Chondrocyte (in vitro differentiated cells): Measurements from ENCODE around the gene OR2AE1. TPM values are rescaled to one million over a fixed set of nuclear protein-coding genes. Genes with fewer than 3 reads are reported as not detected.

Experiments
- DNase-seq: peaks from one replicate; pipeline ENCODE4 v3.0.0; 2021; ENCODE audit warnings: mixed read lengths, low spot score
- H3K27ac Mint-ChIP-seq: one replicate; pipeline ENCODE4 v1.8.0; 2021; ENCODE audit warnings: mild to moderate bottlenecking, moderate library complexity, mixed read lengths; ENCODE audit not compliant: unreplicated experiment
- H3K27me3 Mint-ChIP-seq: 2 replicates; pipeline ENCODE4 v1.8.0; 2021; ENCODE audit warnings: low read depth, mixed read lengths
- H3K36me3 Mint-ChIP-seq: 2 replicates; pipeline ENCODE4 v1.8.0; 2021; ENCODE audit warnings: low read depth, mixed read lengths
- H3K4me1 Mint-ChIP-seq: 2 replicates; pipeline ENCODE4 v1.8.0; 2021; ENCODE audit warnings: low read depth, mild to moderate bottlenecking, mixed read lengths
- H3K4me3 Mint-ChIP-seq: one replicate; pipeline ENCODE4 v1.8.0; 2021; ENCODE audit warnings: mild to moderate bottlenecking, moderate library complexity, mixed read lengths; ENCODE audit not compliant: unreplicated experiment
- H3K9me3 Mint-ChIP-seq: 2 replicates; pipeline ENCODE4 v1.8.0; 2021; ENCODE audit warnings: low read depth, mixed read lengths
- long read RNA-seq: library from polyadenylated mRNA; stranded (forward); transcript quantifications from one replicate; pipeline ENCODE4 v2.0.0, GENCODE V29; 2021
- total RNA-seq: library from RNA; stranded (reverse); gene quantifications from 3 replicates; pipeline ENCODE4 v1.2.1, GENCODE V29; 2021
- TF ChIP-seq, protein P1 (sequence below): fragments of 200-600 bp; sonication (generic); IDR thresholded peaks from 2 replicates; pipeline ENCODE4 v1.5.0; 2021; ENCODE audit warnings: antibody characterized with exemption, mild to moderate bottlenecking, moderate library complexity

The OR2AE1 gene, protein sequence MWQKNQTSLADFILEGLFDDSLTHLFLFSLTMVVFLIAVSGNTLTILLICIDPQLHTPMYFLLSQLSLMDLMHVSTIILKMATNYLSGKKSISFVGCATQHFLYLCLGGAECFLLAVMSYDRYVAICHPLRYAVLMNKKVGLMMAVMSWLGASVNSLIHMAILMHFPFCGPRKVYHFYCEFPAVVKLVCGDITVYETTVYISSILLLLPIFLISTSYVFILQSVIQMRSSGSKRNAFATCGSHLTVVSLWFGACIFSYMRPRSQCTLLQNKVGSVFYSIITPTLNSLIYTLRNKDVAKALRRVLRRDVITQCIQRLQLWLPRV
- 0.39 TPM in 1 of 3 replicates, not detected in the others for total RNA-seq
- long read RNA-seq = 0 reads

DNA sequence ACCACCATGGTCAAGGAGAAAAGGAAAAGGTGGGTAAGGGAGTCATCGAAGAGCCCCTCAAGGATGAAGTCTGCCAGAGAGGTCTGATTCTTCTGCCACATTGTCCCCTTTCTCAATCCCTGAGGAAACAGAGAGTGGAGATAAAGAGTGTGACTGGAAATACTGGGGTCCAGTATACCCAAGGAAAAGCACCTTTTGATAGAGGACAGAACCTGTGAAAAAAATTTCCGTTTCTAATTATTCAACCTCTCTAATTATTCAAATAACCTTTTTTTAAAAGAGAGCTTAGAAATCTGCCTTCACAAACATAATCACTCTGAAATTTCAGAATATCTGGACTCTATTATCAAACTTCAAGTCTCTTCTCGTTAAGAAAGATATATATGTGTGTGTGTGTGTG lies at the start of gene OR2AE1:
Gene OR2AE1, minus strand, starts transcription at position 101 of the 400 bp plus-strand sequence. Its CDS starts 0 bp downstream, at position 101.
- Mint-ChIP-seq H3K36me3 (peaks cover 3% of the 10 kb centered on the region), H3K4me1 (no peaks in the 10 kb centered on the region), H3K27me3 (peaks cover 8% of the 10 kb centered on the region), H3K4me3 (no peak within 1 kb of the TSS), H3K27ac (no peak within 1 kb of the TSS), H3K9me3 (no peaks in the 10 kb centered on the region)
- no peak for DNase-seq
- TF ChIP-seq, protein P1, sequence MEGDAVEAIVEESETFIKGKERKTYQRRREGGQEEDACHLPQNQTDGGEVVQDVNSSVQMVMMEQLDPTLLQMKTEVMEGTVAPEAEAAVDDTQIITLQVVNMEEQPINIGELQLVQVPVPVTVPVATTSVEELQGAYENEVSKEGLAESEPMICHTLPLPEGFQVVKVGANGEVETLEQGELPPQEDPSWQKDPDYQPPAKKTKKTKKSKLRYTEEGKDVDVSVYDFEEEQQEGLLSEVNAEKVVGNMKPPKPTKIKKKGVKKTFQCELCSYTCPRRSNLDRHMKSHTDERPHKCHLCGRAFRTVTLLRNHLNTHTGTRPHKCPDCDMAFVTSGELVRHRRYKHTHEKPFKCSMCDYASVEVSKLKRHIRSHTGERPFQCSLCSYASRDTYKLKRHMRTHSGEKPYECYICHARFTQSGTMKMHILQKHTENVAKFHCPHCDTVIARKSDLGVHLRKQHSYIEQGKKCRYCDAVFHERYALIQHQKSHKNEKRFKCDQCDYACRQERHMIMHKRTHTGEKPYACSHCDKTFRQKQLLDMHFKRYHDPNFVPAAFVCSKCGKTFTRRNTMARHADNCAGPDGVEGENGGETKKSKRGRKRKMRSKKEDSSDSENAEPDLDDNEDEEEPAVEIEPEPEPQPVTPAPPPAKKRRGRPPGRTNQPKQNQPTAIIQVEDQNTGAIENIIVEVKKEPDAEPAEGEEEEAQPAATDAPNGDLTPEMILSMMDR = no peak

DNA sequence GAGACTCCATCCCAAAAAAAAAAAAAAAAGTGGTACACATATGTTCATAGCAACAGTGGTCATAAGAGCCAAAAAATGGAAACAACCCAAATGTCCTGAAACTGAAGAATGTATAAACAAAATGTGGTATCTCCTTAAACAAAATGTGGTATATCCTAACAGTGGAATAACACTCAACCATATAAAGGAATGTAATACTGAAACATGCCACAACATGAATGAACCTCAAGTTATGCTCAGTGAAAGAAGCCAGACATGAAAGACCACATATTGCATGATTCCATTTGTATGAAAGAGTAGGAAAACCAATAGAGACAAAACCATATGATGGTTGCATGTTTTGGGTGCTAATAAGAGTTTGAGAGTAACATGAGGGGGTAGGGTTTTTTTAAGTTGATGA lies 49.5 kb upstream of the OR2AE1 start:
- no peak for DNase-seq
- no peak overlapping the region for H3K4me3 Mint-ChIP-seq
- H3K27ac Mint-ChIP-seq = no peak overlapping the region
- H3K36me3 Mint-ChIP-seq = peaks cover 3% of the 10 kb centered on the region
- H3K4me1 Mint-ChIP-seq = peaks cover 7% of the 10 kb centered on the region
- H3K9me3 Mint-ChIP-seq = peaks cover 8% of the 10 kb centered on the region
- TF ChIP-seq, protein P1 = no peak
- peaks cover 29% of the 10 kb centered on the region for H3K27me3 Mint-ChIP-seq

DNA sequence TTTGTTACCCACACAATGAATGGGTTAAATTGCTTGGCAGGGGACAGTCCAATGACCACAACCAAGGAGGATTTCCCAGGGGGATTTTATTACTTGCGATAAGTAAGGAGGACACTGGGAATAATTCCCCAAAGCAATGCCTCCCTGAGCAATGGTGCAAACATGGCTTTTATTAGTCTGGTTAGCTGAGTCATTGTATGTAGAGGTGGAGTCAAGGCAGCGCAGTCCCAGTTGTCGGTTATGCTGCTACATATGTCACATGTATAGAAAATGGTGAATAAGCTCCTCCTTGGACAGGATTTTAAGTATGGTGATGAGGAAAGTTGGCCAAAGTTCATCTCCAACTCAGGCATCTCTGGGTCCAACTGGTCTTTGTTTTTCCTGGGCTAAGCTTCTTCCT lies 46.4 kb upstream of the OR2AE1 start:
- Mint-ChIP-seq H3K27ac (no peak overlapping the region), H3K27me3 (peaks cover 19% of the 10 kb centered on the region), H3K36me3 (peaks cover 3% of the 10 kb centered on the region), H3K4me3 (no peak overlapping the region), H3K4me1 (peaks cover 7% of the 10 kb centered on the region), H3K9me3 (peaks cover 15% of the 10 kb centered on the region)
- TF ChIP-seq, protein P1 = no peak
- no peak for DNase-seq

DNA sequence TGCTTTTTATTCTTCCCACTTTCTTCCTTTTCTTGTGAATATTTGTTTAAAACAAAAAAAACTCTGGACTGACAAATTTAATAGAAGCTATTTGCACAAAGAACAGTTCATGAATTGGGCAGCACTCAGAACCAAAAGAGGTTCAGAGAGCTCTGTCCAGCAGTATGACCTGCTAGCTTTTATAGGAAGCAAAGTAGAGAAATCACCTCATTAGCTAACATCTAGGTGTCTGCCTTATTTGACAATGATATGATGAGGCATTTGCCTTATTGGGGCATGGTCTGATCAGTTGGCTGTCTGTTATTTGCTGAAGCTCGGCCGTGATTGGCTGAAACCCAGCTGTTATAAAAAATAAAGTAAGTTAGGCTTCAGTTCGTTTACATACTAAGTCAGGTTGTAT lies 43.3 kb upstream of the OR2AE1 start:
- peaks cover 3% of the 10 kb centered on the region for H3K36me3 Mint-ChIP-seq
- peaks cover 15% of the 10 kb centered on the region for H3K9me3 Mint-ChIP-seq
- peaks cover 16% of the 10 kb centered on the region for H3K27me3 Mint-ChIP-seq
- peaks cover 19% of the 10 kb centered on the region for H3K4me1 Mint-ChIP-seq
- TF ChIP-seq, protein P1 = no peak
- DNase-seq = no peak
- no peak overlapping the region for H3K27ac Mint-ChIP-seq
- peak overlapping the region; percentile 82 for H3K4me3 Mint-ChIP-seq

DNA sequence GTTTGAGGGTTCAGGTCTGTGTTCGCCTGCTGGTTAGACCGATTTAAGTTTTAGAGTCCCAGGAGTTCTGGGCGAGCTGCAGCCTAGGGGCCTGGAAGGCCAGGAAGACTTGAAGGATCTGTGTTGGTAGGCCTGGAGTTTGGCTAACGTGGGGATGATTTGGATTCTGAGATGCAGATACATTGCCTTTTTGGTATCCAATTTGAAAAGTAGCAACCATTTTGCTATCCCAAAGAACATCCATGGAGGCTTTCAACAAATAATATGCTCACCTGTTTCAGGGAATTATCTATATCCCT lies 42.9 kb upstream of the OR2AE1 start:
- TF ChIP-seq, protein P1 = no peak
- Mint-ChIP-seq H3K4me1 (peaks cover 19% of the 10 kb centered on the region), H3K4me3 (peak overlapping the region; percentile 82), H3K27ac (peak overlapping the region; percentile 87), H3K9me3 (peaks cover 15% of the 10 kb centered on the region), H3K27me3 (peaks cover 15% of the 10 kb centered on the region), H3K36me3 (peaks cover 3% of the 10 kb centered on the region)
- DNase-seq = no peak
